HS-27A (cell line): Measurements from ENCODE around the gene TKT.

Source experiments
- DNase-seq: peaks from one replicate; pipeline ENCODE4 v3.0.0-alpha.2; 2012; ENCODE audit warnings: low read depth, missing footprints

Gene TKT

GRCh38 chr3:53178246-53178645, 77.6 kb downstream of the TKT start:
- no peak for DNase-seq

GRCh38 chr3:53175613-53176540, 79.9 kb downstream of the TKT start:
- DNase-seq = no peak
